ENCODE measurements around the gene RBM15. TPM values are rescaled to one million over a fixed set of nuclear protein-coding genes. Genes with fewer than 3 reads are reported as not detected.

The RBM15 gene
- 34.9 and 45.5 TPM in 2 replicates for total RNA-seq

GRCh38 chr1:110338886-110339406, at the start of gene RBM15:
RBM15 (plus strand) TSS chr1:110339377; CDS start chr1:110339406, 29 bp downstream.

DNA sequence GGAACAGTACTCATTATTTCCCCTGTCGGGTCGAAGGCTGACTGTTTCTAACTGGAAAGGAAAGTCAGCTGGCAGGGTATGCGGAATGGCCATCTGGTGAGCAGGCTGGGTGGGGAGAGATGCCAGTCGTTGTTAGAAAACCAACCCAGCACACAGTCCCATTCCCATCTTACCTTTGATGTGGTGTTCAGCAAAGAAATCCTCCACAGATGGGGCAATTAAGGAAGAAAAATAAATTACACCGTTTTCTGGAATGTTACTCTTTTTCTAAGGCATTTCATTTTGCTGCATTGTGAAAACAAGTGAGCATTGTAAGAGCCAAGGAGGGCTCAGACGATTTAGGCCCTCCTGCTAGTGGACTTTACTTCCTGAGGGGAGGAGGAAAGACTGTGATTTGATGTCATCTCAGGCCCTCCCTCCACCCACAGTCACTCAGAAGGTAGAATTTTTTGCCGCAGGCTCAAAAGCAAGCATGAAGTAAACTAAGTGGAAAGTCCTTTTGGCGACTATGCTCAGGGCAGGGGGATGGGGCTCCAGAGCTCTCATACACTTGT, 51.6 kb downstream of the RBM15 start, which contains the start of gene SLC16A4:
SLC16A4 (minus strand) TSS at position 335 of the 554 bp plus-strand sequence. CDS start 1,703 bp downstream, outside the sequence.

Other genes starting within 250 kb of the RBM15 start
- not detected in 2 replicates for gene UBL4B, start 226.9 kb upstream of the RBM15 start, total RNA-seq
- gene SLC6A17, start 188.9 kb upstream of the RBM15 start, total RNA-seq = 1.7 and 2.4 TPM in 2 replicates
- 8.0 and 10.9 TPM in 2 replicates for gene KCNC4, start 129.1 kb upstream of the RBM15 start, total RNA-seq
- gene SLC16A4, start 51.6 kb downstream of the RBM15 start, total RNA-seq = 16.6 and 47.6 TPM in 2 replicates
- 62.9 and 76.0 TPM in 2 replicates for gene LAMTOR5, start 68.3 kb downstream of the RBM15 start, total RNA-seq
- not detected in 2 replicates for gene PROK1, start 111.8 kb downstream of the RBM15 start, total RNA-seq
- gene KCNA10, start 179.8 kb downstream of the RBM15 start, total RNA-seq = not detected in 2 replicates

Measured in uterine smooth muscle cell (primary cell).